Measurements from ENCODE around the gene INPP5B. TPM values are rescaled to one million over a fixed set of nuclear protein-coding genes. Genes with fewer than 3 reads are reported as not detected.

INPP5B gene
- total and polyA plus RNA-seq, 9 of the 15 experiments (the other 6 are each of a cell fraction or from before 2014, with no cell fraction given): 14.1 to 28.7 (median 20.9) TPM

DNA sequence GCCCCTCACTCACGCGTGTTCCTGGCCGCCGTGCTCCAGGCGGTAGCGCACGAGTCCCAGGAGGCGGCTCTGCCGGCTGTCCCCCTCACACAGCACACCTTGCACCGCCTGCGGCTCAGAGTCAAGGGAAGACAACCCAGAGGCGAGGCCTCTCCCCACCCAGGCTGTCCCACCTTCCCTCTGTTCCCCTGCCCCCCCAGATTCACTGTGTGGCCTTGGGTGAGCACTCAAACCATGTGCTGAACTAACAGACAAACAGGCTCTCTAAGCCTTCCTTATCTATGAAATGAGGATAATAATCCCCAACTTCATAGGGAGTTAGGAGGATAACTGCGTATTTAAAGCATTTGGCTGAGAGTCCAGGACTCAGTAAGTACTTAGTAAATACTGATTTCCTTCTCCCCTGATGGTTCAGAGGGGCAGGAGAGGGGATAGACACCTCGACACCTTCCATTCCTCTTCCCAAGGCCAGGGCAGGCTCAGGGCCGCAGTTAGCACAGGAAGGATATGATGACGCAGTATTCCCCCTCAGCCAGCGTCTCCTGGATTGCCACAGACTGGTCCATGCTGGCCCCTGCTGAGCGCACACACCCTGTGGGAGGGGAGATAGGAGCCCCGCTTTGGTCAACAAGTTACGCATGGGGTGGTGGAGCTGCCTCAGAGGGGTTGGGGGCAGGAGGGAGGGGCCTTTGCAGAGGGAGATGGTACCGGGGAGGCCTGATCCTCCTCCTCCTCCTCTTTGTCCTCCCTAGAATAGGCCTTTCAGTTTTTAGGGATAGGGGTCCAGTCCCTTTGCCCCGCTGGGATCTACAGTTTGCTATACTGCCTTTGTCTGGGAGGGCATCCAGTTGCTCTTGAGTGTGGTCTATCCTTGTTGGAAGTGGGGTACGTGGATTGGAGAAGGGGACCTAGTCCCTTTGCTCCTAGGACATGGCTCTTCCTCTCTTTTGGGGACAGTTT, 830 bp downstream of the INPP5B start (continued):
- TF ChIP-seq, protein P1, sequence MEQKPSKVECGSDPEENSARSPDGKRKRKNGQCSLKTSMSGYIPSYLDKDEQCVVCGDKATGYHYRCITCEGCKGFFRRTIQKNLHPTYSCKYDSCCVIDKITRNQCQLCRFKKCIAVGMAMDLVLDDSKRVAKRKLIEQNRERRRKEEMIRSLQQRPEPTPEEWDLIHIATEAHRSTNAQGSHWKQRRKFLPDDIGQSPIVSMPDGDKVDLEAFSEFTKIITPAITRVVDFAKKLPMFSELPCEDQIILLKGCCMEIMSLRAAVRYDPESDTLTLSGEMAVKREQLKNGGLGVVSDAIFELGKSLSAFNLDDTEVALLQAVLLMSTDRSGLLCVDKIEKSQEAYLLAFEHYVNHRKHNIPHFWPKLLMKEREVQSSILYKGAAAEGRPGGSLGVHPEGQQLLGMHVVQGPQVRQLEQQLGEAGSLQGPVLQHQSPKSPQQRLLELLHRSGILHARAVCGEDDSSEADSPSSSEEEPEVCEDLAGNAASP (IDR thresholded peaks at IDR 0.05): no peak
- TF ChIP-seq PHB2 (IDR thresholded peaks at IDR 0.05; ENCODE audit: low read depth) (no peak), SMARCA4 (IDR thresholded peaks at IDR 0.05) (peak; percentile 54; the same call in 1 of the 2 replicates), MCM3 (IDR thresholded peaks at IDR 0.05) (no peak), GATAD2A (IDR thresholded peaks at IDR 0.05) (peak; percentile 15; the same call in 1 of the 2 replicates), FOXM1 (IDR thresholded peaks at IDR 0.05; ENCODE audit: low read depth) (no peak), FOXM1 (CRISPR knock-in tag; IDR thresholded peaks at IDR 0.05; ENCODE audit: low read depth) (no peak), ZNF551 (CRISPR knock-in tag; IDR thresholded peaks at IDR 0.05) (no peak), PHF21A (IDR thresholded peaks at IDR 0.05; ENCODE audit: borderline replicate concordance, low read depth) (no peak), PTBP1 (IDR thresholded peaks at IDR 0.05; ENCODE audit: low read depth, low read length) (no peak), CTBP1 (IDR thresholded peaks at IDR 0.05; ENCODE audit: borderline replicate concordance) (no peak; the same call in 1 of the 2 replicates), ARHGAP35 (IDR thresholded peaks at IDR 0.05; ENCODE audit: partially characterized antibody) (no peak), RBM39 (optimal IDR thresholded peaks at IDR 0.05; ENCODE audit: low read depth, low read length) (no peak), SMAD2 (IDR thresholded peaks at IDR 0.05; ENCODE audit: low read depth, low read length) (no peak), ERF (CRISPR knock-in tag; IDR thresholded peaks at IDR 0.05) (no peak), CHD1 (IDR thresholded peaks at IDR 0.05; ENCODE audit: low read length) (peak; percentile 76), ZNF766 (CRISPR knock-in tag; conservative IDR thresholded peaks at IDR 0.05) (peak; percentile 78; the same call in 1 of the 2 replicates), XRCC3 (IDR thresholded peaks at IDR 0.05) (no peak), SOX6 (IDR thresholded peaks at IDR 0.05) (no peak)
- TF ChIP-seq, protein P2, sequence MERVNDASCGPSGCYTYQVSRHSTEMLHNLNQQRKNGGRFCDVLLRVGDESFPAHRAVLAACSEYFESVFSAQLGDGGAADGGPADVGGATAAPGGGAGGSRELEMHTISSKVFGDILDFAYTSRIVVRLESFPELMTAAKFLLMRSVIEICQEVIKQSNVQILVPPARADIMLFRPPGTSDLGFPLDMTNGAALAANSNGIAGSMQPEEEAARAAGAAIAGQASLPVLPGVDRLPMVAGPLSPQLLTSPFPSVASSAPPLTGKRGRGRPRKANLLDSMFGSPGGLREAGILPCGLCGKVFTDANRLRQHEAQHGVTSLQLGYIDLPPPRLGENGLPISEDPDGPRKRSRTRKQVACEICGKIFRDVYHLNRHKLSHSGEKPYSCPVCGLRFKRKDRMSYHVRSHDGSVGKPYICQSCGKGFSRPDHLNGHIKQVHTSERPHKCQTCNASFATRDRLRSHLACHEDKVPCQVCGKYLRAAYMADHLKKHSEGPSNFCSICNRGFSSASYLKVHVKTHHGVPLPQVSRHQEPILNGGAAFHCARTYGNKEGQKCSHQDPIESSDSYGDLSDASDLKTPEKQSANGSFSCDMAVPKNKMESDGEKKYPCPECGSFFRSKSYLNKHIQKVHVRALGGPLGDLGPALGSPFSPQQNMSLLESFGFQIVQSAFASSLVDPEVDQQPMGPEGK (CRISPR knock-in tag; IDR thresholded peaks at IDR 0.05; ENCODE audit: borderline replicate concordance): no peak
- TF ChIP-seq, protein P3, sequence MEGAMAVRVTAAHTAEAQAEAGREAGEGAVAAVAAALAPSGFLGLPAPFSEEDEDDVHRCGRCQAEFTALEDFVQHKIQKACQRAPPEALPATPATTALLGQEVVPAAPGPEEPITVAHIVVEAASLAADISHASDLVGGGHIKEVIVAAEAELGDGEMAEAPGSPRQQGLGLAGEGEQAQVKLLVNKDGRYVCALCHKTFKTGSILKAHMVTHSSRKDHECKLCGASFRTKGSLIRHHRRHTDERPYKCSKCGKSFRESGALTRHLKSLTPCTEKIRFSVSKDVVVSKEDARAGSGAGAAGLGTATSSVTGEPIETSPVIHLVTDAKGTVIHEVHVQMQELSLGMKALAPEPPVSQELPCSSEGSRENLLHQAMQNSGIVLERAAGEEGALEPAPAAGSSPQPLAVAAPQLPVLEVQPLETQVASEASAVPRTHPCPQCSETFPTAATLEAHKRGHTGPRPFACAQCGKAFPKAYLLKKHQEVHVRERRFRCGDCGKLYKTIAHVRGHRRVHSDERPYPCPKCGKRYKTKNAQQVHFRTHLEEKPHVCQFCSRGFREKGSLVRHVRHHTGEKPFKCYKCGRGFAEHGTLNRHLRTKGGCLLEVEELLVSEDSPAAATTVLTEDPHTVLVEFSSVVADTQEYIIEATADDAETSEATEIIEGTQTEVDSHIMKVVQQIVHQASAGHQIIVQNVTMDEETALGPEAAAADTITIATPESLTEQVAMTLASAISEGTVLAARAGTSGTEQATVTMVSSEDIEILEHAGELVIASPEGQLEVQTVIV (CRISPR knock-in tag; IDR thresholded peaks at IDR 0.05; ENCODE audit: borderline replicate concordance): no peak
- TF ChIP-seq, protein P4, sequence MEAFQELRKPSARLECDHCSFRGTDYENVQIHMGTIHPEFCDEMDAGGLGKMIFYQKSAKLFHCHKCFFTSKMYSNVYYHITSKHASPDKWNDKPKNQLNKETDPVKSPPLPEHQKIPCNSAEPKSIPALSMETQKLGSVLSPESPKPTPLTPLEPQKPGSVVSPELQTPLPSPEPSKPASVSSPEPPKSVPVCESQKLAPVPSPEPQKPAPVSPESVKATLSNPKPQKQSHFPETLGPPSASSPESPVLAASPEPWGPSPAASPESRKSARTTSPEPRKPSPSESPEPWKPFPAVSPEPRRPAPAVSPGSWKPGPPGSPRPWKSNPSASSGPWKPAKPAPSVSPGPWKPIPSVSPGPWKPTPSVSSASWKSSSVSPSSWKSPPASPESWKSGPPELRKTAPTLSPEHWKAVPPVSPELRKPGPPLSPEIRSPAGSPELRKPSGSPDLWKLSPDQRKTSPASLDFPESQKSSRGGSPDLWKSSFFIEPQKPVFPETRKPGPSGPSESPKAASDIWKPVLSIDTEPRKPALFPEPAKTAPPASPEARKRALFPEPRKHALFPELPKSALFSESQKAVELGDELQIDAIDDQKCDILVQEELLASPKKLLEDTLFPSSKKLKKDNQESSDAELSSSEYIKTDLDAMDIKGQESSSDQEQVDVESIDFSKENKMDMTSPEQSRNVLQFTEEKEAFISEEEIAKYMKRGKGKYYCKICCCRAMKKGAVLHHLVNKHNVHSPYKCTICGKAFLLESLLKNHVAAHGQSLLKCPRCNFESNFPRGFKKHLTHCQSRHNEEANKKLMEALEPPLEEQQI (IDR thresholded peaks at IDR 0.05): no peak

Measured in K562 (cell line).